Type B pancreatic cell (in vitro differentiated cells): ENCODE data around the gene PRPF39. TPM values are rescaled to one million over a fixed set of nuclear protein-coding genes. Genes with fewer than 3 reads are reported as not detected.

Experiments
- DNase-seq: peaks from one replicate; pipeline ENCODE4 v3.0.0; 2021; ENCODE audit warnings: mixed read lengths; ENCODE audit not compliant: unreplicated experiment; ENCODE audit errors: extremely low spot score
- H3K27ac Mint-ChIP-seq: 2 replicates; pipeline ENCODE4 v1.8.0; 2021; ENCODE audit warnings: mild to moderate bottlenecking, mixed read lengths
- H3K27me3 Mint-ChIP-seq: 2 replicates; pipeline ENCODE4 v1.8.0; 2021; ENCODE audit warnings: mixed read lengths
- H3K36me3 Mint-ChIP-seq: 2 replicates; pipeline ENCODE4 v1.8.0; 2021; ENCODE audit warnings: mixed read lengths
- H3K4me1 Mint-ChIP-seq: one replicate; pipeline ENCODE4 v1.8.0; 2021; ENCODE audit warnings: mixed read lengths; ENCODE audit not compliant: unreplicated experiment
- H3K4me3 Mint-ChIP-seq: 2 replicates; pipeline ENCODE4 v1.8.0; 2021; ENCODE audit warnings: mild to moderate bottlenecking, mixed read lengths
- H3K9me3 Mint-ChIP-seq: 2 replicates; pipeline ENCODE4 v1.8.0; 2021; ENCODE audit warnings: mixed read lengths
- total RNA-seq: library from RNA; stranded (reverse); gene quantifications from 2 replicates; pipeline ENCODE4 v1.2.1, GENCODE V29; 2021; ENCODE audit warnings: low replicate concordance
- TF ChIP-seq, protein P1 (sequence below): fragments of 200-600 bp; sonication (generic); conservative IDR thresholded peaks from 2 replicates; pipeline ENCODE4 v1.5.0; 2021; ENCODE audit warnings: antibody characterized with exemption, mild to moderate bottlenecking

The PRPF39 gene
- total RNA-seq, 1 donor from 2014 or later: 51.7 TPM

DNA sequence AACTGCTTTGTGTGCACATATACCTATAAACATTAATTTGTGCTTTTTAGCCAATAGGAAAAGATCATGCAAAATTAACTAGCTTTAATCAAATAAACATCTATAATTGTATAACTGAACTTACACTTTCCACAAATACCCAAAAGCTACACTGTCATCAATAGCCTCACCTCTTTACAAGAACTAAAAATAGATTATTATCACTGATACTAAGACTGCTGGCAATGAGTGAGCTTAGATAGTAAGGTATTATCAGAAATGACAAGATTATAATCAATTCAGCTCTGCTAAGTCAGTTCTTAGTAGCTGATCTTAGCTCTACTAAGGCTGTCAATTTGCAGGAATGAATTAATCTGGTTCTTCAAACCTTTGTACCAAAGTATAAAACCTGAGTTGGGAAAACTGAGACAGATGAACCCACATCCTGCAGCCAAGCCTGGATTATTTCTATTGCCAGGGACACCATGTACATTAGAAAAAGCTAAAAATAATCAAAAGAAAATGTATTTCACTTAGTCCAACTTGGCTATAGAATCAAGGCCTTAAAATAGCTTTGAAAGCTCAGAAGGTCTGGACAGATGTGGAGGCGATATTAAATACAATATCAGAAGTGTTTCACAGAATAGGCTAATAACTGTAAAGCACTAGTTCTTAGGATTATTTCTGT lies 45.2 kb downstream of the PRPF39 start:
- H3K4me1 Mint-ChIP-seq: peaks cover 3% of the 10 kb centered on the region
- no peaks in the 10 kb centered on the region for H3K9me3 Mint-ChIP-seq
- peaks cover 13% of the 10 kb centered on the region for H3K36me3 Mint-ChIP-seq
- H3K4me3 Mint-ChIP-seq: no peak overlapping the region
- TF ChIP-seq, protein P1, sequence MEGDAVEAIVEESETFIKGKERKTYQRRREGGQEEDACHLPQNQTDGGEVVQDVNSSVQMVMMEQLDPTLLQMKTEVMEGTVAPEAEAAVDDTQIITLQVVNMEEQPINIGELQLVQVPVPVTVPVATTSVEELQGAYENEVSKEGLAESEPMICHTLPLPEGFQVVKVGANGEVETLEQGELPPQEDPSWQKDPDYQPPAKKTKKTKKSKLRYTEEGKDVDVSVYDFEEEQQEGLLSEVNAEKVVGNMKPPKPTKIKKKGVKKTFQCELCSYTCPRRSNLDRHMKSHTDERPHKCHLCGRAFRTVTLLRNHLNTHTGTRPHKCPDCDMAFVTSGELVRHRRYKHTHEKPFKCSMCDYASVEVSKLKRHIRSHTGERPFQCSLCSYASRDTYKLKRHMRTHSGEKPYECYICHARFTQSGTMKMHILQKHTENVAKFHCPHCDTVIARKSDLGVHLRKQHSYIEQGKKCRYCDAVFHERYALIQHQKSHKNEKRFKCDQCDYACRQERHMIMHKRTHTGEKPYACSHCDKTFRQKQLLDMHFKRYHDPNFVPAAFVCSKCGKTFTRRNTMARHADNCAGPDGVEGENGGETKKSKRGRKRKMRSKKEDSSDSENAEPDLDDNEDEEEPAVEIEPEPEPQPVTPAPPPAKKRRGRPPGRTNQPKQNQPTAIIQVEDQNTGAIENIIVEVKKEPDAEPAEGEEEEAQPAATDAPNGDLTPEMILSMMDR: no peak
- H3K27ac Mint-ChIP-seq: no peak overlapping the region
- no peaks in the 10 kb centered on the region for H3K27me3 Mint-ChIP-seq
- DNase-seq: no peak

DNA sequence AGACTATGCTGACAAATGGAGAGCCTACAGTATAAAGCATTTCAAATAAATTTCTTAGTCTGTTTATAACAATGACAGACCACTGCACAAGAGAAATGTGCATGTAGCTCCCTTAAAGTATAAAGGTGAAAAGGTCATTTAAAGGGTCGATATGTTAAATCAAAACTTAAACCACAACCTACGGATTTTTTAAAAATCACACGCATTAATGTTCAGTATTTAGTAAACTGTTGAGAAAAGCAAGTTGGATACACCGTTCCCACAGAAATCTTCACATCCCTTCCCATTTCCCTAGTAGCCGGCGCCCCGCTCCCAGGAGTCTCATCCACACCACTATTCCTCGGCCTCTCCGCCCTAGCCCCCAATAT lies 49.8 kb downstream of the PRPF39 start:
- no peak for DNase-seq
- Mint-ChIP-seq H3K36me3 (no peaks in the 10 kb centered on the region), H3K27ac (peak overlapping the region; percentile 97), H3K4me1 (peaks cover 15% of the 10 kb centered on the region), H3K27me3 (no peaks in the 10 kb centered on the region), H3K9me3 (no peaks in the 10 kb centered on the region), H3K4me3 (peak overlapping the region; percentile 99)
- TF ChIP-seq, protein P1: no peak

DNA sequence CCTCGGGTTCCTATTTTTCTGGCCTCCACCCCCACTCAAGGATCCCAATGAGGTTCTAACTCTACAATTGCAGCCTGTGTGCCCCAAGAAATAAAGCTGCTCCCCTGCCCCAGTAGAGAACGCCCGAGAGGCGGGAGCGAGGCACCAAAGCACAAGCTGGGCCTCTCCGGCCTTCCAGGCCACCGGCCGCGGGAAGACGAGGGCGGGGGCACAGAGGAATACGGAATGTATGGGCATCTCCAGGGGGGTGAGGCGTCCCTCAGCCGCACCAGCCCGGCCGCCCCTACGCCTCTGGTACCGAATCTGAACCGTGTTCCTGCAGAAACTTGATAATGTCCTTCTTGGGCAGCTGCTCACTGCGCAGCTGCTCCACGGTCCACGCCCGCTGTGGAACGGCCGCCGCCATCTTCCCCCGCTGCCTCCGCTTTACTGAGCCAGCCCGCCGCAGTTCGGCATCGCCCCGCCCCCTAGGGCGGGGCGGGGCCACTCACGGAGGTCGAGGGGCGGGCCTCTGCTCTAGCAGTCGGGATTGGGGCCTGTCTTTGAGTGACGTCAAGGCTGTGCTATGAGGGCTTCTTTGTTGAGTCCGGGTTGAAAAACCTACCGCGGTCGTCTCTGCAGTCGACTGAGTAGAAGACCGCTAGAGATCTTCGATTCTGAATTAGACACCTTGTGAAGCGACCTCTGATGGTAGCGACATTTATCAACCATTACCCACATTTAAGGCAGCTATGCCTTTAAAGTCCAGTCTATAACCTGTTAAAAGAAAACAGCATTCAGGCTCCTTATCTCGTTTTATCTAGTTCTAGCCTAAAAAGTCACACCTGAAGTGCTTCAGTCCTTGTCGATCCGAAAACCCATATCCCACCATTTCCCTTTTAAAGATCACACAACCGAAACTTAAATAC lies 50.4 kb downstream of the PRPF39 start, which contains the start of gene FKBP3:
TSS of gene FKBP3 (minus strand) at position 431 of the 908 bp plus-strand sequence. CDS start at position 406, 25 bp downstream.
- H3K27ac Mint-ChIP-seq: peak within 1 kb of the TSS; percentile 97
- no peaks in the 10 kb centered on the region for H3K27me3 Mint-ChIP-seq
- DNase-seq: peak; percentile 94
- TF ChIP-seq, protein P1: peak; percentile 34
- peak within 1 kb of the TSS; percentile 99 for H3K4me3 Mint-ChIP-seq
- no peaks in the 10 kb centered on the region for H3K36me3 Mint-ChIP-seq
- H3K4me1 Mint-ChIP-seq: peaks cover 15% of the 10 kb centered on the region
- no peaks in the 10 kb centered on the region for H3K9me3 Mint-ChIP-seq

DNA sequence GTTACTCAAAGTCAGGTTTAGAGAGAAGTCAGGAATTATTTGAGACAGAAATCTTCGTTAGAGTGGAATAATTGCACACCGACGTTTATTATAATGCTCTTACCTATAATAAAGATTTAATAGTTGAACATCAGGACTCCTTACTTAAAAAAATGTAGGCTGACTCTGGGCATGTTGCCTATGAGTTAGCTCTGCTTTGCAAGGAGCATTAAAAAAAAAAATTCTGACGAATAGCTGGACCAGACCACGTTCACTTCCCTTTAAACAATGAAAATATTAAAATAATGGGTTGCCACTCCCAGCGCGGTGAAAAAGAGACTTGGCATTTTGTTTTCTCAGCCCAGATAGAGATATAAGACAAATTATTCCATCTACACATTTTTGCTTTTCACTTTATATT lies 51.2 kb downstream of the PRPF39 start:
- DNase-seq: no peak
- Mint-ChIP-seq H3K27me3 (no peaks in the 10 kb centered on the region), H3K27ac (peak overlapping the region; percentile 97), H3K4me3 (peak overlapping the region; percentile 99), H3K4me1 (peaks cover 16% of the 10 kb centered on the region), H3K36me3 (no peaks in the 10 kb centered on the region), H3K9me3 (no peaks in the 10 kb centered on the region)
- TF ChIP-seq, protein P1: no peak

DNA sequence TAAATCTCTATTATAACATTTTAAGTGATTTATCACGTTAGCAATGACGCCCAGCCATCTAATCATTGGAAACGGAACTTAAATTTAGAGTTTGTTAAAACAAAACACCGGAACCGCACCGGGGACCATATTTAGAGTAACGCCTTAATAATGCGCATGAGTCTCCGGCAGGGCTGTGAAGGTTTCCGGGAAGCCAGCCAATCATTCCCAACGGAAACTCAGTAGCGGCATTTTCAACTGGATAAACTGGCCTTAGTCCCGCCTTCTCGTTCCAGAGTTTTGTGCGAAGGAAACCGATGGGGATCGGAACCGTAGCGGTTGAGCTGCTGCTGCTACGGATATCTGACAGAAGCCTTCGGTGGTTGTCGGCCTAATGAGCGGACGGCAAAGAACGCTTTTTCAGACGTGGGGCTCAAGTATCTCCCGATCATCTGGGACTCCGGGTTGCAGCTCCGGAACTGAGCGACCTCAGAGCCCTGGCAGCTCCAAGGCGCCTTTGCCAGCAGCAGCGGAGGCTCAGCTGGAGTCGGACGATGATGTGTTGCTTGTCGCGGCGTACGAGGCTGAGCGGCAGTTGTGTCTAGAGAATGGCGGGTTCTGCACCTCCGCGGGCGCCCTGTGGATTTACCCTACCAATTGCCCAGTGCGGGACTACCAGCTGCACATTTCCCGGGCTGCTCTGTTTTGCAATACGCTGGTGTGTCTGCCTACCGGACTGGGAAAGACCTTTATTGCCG lies 51.9 kb downstream of the PRPF39 start, which contains the start of gene FANCM:
TSS of gene FANCM (plus strand) at position 272 of the 737 bp plus-strand sequence. CDS start at position 374, 102 bp downstream.
- peak within 1 kb of the TSS; percentile 97 for H3K27ac Mint-ChIP-seq
- peak; percentile 89 for DNase-seq
- peak within 1 kb of the TSS; percentile 99 for H3K4me3 Mint-ChIP-seq
- H3K36me3 Mint-ChIP-seq: no peaks in the 10 kb centered on the region
- no peaks in the 10 kb centered on the region for H3K27me3 Mint-ChIP-seq
- H3K9me3 Mint-ChIP-seq: no peaks in the 10 kb centered on the region
- peaks cover 19% of the 10 kb centered on the region for H3K4me1 Mint-ChIP-seq
- TF ChIP-seq, protein P1: no peak
